Prostate gland (tissue), 2 donors: Measurements from ENCODE around the gene IL1RAPL2. TPM values are rescaled to one million over a fixed set of nuclear protein-coding genes. Genes with fewer than 3 reads are reported as not detected.

Experiments used
- DNase-seq: peaks from one replicate; pipeline ENCODE4 v3.0.0-alpha.2; 2019; ENCODE audit warnings: low spot score
- H3K27ac ChIP-seq, 2 donors: fragments of 200-600 bp; sonication (generic); 2 replicates each; pipeline ENCODE4 v1.5.1; 2017 to 2019
- H3K27me3 ChIP-seq: fragments of 200-600 bp; sonication (generic); replicated peaks from 2 replicates; pipeline ENCODE4 v1.5.1; 2019; ENCODE audit not compliant: insufficient read depth
- H3K36me3 ChIP-seq, 2 donors: fragments of 200-600 bp; sonication (generic); 1 replicate in 1 of 2; 2 replicates in 1 of 2; pipeline versions ENCODE4 v1.5.1 to v1.8.1; 2017 to 2019
- H3K4me1 ChIP-seq: fragments of 200-600 bp; sonication (generic); replicated peaks from 2 replicates; pipeline ENCODE4 v1.5.1; 2019
- H3K4me3 ChIP-seq, 2 donors: fragments of 200-600 bp; sonication (generic); 2 replicates each; pipeline ENCODE4 v1.5.1; 2017 to 2019
- H3K9me3 ChIP-seq: fragments of 200-600 bp; sonication (generic); 2 replicates; pipeline ENCODE4 v1.5.1; 2017
- CTCF ChIP-seq, 4 experiments: fragments of 200-600 bp in 2 of 4; fragments of 450-650 bp in 2 of 4; sonication (generic) in 2 of 4; IDR thresholded peaks; 1 replicate in 3 of 4; 2 replicates in 1 of 4; pipeline ENCODE4 v1.5.1; 2016 to 2019; ENCODE audit warnings: antibody characterized with exemption in 4 of 4, mild to moderate bottlenecking in 2 of 4, moderate library complexity in 2 of 4
- POLR2A ChIP-seq: fragments of 450-650 bp; IDR thresholded peaks from one replicate; pipeline ENCODE4 v1.6.1; 2016; ENCODE audit warnings: antibody characterized with exemption, mild to moderate bottlenecking
- POLR2AphosphoS5 ChIP-seq: sonication (generic); formaldehyde crosslinking; IDR thresholded peaks from one replicate; pipeline ENCODE4 v1.6.1; 2017; ENCODE audit warnings: antibody characterized with exemption
- WGBS: methylation state at CpG from one replicate; pipeline ENCODE4 v1.1.5; 2018; 5-methylcytosine and 5-hydroxymethylcytosine counted together
- intact Hi-C: fragments of 100-400 bp; cut with DNase I; formaldehyde crosslinking; loops from one replicate; pipeline ENCODE4 v1.14.2; 2022
- total RNA-seq, 2 donors: library from RNA; depleted of rRNA; stranded (reverse); fragments of >200 nt; gene quantifications; one replicate each; pipeline ENCODE4 v1.1.0, GENCODE V29; 2016

The IL1RAPL2 gene
- total RNA-seq, 2 donors from 2014 or later = 0.51 TPM; not detected in 1

- TF ChIP-seq CTCF (IDR thresholded peaks at IDR 0.05) = no peak
- no peak for TF ChIP-seq POLR2A
- no peak for TF ChIP-seq POLR2AphosphoS5
- H3K27ac ChIP-seq = no peak overlapping the region
- DNase-seq = no peak
- H3K4me1 ChIP-seq = no peaks in the 10 kb centered on the region
- 43% methylated on average over 1 of the region's 1 CpG for WGBS
- H3K4me3 ChIP-seq = no peak overlapping the region
- intact Hi-C loops = no loop called here
- H3K36me3 ChIP-seq = no peaks in the 10 kb centered on the region
- H3K27me3 ChIP-seq = no peaks in the 10 kb centered on the region
- H3K9me3 ChIP-seq = no peaks in the 10 kb centered on the region
Observed at GRCh38 chrX:105694839-105695238, 1128.8 kb downstream of the IL1RAPL2 start.

- TF ChIP-seq POLR2A = no peak
- TF ChIP-seq CTCF (IDR thresholded peaks at IDR 0.05) = no peak
- TF ChIP-seq POLR2AphosphoS5 = no peak
- no peak for DNase-seq
- H3K27me3 ChIP-seq = no peaks in the 10 kb centered on the region
- H3K9me3 ChIP-seq = no peaks in the 10 kb centered on the region
- no peaks in the 10 kb centered on the region for H3K4me1 ChIP-seq
- intact Hi-C loops = no loop called here
- 85% methylated on average over 1 of the region's 1 CpG for WGBS
- H3K36me3 ChIP-seq = no peaks in the 10 kb centered on the region
- no peak overlapping the region for H3K27ac ChIP-seq
- no peak overlapping the region for H3K4me3 ChIP-seq
Observed at GRCh38 chrX:105695451-105695850, 1129.5 kb downstream of the IL1RAPL2 start.

- no peak for TF ChIP-seq CTCF (IDR thresholded peaks at IDR 0.05)
- TF ChIP-seq POLR2AphosphoS5 = no peak
- no peak for TF ChIP-seq POLR2A
- intact Hi-C loops = no loop called here
- WGBS = 71% methylated on average over 2 of the region's 2 CpGs
Observed at GRCh38 chrX:105696870-105697269, 1130.9 kb downstream of the IL1RAPL2 start.

GRCh38 chrX:105697984-105698781, 1132.2 kb downstream of the IL1RAPL2 start:
- H3K9me3 ChIP-seq = no peaks in the 10 kb centered on the region
- no peaks in the 10 kb centered on the region for H3K27me3 ChIP-seq
- WGBS = 55% methylated on average over 2 of the region's 2 CpGs
- no peaks in the 10 kb centered on the region for H3K4me1 ChIP-seq
- no peak for DNase-seq
- H3K36me3 ChIP-seq = no peaks in the 10 kb centered on the region
- H3K27ac ChIP-seq = no peak overlapping the region
- intact Hi-C loops = no loop called here
- no peak overlapping the region for H3K4me3 ChIP-seq
- no peak for TF ChIP-seq CTCF (IDR thresholded peaks at IDR 0.05)
- no peak for TF ChIP-seq POLR2AphosphoS5
- no peak for TF ChIP-seq POLR2A

More at GRCh38 chrX:105696870-105697269, 1130.9 kb downstream of the IL1RAPL2 start:
- no peaks in the 10 kb centered on the region for H3K27me3 ChIP-seq
- no peaks in the 10 kb centered on the region for H3K36me3 ChIP-seq
- no peaks in the 10 kb centered on the region for H3K9me3 ChIP-seq
- H3K27ac ChIP-seq = no peak overlapping the region
- DNase-seq = no peak
- H3K4me3 ChIP-seq = no peak overlapping the region
- no peaks in the 10 kb centered on the region for H3K4me1 ChIP-seq

- no peaks in the 10 kb centered on the region for H3K36me3 ChIP-seq
- H3K27ac ChIP-seq = no peak overlapping the region
- intact Hi-C loops = no loop called here
- WGBS = 42% methylated on average over 1 of the region's 1 CpG
- no peak overlapping the region for H3K4me3 ChIP-seq
- no peaks in the 10 kb centered on the region for H3K27me3 ChIP-seq
- TF ChIP-seq POLR2AphosphoS5 (no peak), POLR2A (no peak), CTCF (IDR thresholded peaks at IDR 0.05) (no peak)
- DNase-seq = no peak
- H3K4me1 ChIP-seq = no peaks in the 10 kb centered on the region
- no peaks in the 10 kb centered on the region for H3K9me3 ChIP-seq
Observed at GRCh38 chrX:105700331-105700730, 1134.3 kb downstream of the IL1RAPL2 start.
